AG09309 (cell line): ENCODE results near the gene CACNA1A.
"Not testable (repeated sequence)": the region's sequence is repeated elsewhere in the genome, so short reads cannot be mapped to it uniquely, and the experiment has no call there.

ENCODE experiments used
- DNase-seq: peaks from one replicate; pipeline ENCODE4 v3.0.0-alpha.2; 2010; ENCODE audit warnings: low read depth
- H3K4me3 ChIP-seq: 2 replicates; pipeline ENCODE4 v1.5.1; 2011; ENCODE audit warnings: mild to moderate bottlenecking, low read depth, low read length, moderate library complexity; ENCODE audit not compliant: control insufficient read depth
- TF ChIP-seq, protein P1 (sequence below): IDR thresholded peaks from 2 replicates; pipeline ENCODE4 v1.5.1; 2011; ENCODE audit warnings: mild to moderate bottlenecking, low read depth, low read length, inconsistent platforms; ENCODE audit not compliant: insufficient read depth, control insufficient read depth; ENCODE audit errors: missing control alignments

Gene CACNA1A

DNA sequence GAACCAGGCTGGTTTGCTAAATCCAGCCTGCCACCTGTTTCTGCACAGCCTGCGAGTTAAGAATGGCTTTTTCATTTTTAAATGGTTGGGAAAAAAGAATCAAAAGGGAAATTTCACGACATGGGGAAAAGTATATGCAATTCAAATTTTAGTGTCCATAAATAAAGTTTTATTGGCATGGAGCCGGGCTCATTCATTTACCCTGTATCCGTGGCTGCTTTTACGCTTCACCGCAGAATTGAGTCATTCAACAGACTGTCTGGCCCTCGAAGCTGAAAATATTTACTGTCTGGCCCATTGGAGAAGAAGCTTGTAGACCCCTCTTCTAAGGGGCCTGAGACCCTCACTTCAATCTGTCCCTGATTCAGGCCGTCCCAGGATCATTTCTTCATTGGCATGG lies 329.9 kb downstream of the CACNA1A start:
- TF ChIP-seq, protein P1, sequence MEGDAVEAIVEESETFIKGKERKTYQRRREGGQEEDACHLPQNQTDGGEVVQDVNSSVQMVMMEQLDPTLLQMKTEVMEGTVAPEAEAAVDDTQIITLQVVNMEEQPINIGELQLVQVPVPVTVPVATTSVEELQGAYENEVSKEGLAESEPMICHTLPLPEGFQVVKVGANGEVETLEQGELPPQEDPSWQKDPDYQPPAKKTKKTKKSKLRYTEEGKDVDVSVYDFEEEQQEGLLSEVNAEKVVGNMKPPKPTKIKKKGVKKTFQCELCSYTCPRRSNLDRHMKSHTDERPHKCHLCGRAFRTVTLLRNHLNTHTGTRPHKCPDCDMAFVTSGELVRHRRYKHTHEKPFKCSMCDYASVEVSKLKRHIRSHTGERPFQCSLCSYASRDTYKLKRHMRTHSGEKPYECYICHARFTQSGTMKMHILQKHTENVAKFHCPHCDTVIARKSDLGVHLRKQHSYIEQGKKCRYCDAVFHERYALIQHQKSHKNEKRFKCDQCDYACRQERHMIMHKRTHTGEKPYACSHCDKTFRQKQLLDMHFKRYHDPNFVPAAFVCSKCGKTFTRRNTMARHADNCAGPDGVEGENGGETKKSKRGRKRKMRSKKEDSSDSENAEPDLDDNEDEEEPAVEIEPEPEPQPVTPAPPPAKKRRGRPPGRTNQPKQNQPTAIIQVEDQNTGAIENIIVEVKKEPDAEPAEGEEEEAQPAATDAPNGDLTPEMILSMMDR = no peak
- DNase-seq = no peak
- H3K4me3 ChIP-seq = no peak overlapping the region

DNA sequence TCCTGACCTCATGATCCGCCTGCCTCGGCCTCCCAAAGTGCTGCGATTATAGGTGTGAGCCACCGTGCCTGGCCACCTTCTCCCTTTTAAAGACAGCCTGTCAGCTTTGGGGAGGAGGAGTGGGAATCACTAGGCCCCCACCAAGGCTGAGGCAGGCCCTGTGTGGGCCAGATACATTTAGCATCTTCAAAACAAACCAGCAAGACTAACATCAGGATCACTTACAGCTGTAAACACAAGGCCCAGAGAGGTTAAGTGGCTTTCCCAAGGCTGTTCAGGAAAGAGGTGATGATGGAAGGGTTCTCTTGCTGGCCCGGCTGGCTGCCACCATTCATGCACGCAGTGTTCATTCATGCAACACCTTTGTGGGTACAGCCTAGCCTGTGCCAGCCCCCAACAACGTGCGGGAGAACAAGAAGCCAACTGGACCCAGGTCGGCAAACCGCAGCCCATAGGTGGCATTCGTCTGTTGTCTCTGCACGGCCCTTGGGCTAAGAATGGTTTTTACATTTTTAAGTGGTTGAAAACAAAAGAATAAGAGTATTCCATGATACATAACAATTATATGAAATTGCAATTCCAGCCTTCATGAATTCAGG lies 333.0 kb downstream of the CACNA1A start:
- no peak for DNase-seq
- TF ChIP-seq, protein P1 = no peak

DNA sequence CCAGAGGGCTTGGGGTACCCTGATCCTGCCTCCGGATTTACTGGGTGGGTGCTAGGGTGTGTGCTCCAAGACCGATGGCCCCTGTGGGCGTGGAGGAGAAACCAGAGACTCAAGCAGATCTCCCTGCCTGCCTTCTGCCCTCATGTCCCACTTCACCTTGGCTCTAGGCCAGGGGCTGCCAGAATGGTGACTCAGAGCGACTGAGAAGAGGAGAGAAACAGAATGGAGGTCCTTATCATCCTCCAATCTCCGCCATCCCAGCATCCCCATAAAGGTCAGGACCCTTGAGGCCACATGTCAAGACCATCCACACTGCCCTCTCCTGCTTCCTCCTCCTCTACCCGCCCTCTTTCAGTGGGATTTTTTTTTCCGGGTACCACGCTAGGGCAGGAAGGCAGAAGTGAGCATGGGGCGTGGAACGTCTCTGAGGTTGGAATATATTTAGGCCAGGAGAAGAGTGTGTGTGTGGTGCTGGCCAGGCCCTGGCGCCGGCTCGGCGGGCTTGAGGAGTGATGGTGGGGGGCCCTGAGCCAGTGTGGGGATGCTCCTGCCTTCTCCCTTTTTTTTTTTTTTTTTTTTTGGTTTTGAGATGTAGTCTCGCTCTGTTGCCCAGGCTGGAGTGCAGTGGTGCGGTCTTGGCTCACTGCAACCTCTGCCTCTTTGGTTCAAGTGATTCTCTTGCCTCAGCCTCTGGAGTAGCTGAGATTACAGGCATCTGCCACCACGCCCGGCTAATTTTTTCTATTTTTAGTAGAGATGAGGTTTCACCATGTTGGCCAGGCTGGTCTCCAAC lies 333.7 kb downstream of the CACNA1A start:
- H3K4me3 ChIP-seq = no peak overlapping the region

More for the DNA sequence above, 333.0 kb downstream of the CACNA1A start:
- no peak overlapping the region for H3K4me3 ChIP-seq

DNA sequence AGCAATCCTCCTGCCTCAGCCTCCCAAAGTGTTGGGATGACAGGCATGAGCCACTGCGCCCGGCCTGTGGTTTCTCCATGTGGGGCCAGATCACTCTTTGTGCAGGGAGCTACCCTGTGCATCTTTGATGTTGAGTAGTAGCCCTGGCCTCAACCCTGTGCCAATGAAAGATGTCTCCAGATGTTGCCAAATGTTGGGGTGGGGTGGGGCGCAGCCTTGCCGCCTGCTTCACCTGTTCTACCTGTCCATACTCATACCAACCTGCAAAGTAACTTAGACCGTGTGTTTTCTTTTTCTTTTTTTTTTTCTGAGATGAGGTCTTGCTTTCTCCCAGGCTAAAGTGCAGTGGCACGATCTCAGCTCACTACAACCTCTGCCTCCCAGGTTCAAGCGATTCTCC lies 335.1 kb downstream of the CACNA1A start:
- TF ChIP-seq, protein P1 = no peak
- H3K4me3 ChIP-seq = no peak overlapping the region
- no peak for DNase-seq

More for the DNA sequence above, 333.7 kb downstream of the CACNA1A start:
- TF ChIP-seq, protein P1 = no peak
- DNase-seq = no peak

DNA sequence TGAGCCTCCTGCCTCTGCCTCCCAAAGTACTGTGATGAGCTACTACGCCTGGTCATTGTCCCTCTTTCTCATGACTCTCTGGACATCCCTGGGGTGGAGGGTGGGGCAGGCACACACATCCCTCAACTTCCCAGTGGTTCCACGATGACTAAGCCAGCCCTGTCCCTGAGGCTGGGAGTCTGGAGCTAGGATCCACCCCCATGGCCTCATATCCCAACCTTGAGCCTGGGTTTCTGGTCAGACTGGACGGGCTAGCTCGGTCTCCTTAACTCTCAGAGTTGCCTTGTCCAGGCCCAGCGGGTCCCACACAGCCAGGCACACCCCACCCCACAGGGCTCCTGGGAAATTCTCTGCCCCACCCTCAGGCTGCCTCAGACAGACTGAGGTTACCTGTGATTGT lies 336.5 kb downstream of the CACNA1A start:
- DNase-seq = no peak
- H3K4me3 ChIP-seq = no peak overlapping the region
- TF ChIP-seq, protein P1 = no peak

DNA sequence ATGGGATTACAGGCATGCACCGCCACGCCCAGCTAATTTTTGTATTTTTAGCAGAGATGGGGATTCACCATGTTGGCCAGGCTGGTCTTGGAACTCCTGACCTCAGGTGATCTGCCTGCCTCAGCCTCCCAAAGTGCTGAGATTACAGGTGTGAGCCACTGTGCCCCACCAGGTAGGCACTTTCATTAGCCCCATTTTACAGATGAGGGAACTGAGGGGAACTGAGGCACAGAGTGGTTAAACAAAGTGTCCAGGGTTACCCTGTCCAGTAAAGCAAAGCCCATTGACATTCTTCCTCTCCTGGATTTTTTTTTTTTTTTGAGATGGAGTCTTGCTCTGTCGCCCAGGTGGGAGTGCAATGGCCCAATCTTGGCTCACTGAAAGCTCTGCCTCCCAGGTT lies 340.1 kb downstream of the CACNA1A start:
- DNase-seq, H3K4me3 ChIP-seq: not testable (repeated sequence)

DNA sequence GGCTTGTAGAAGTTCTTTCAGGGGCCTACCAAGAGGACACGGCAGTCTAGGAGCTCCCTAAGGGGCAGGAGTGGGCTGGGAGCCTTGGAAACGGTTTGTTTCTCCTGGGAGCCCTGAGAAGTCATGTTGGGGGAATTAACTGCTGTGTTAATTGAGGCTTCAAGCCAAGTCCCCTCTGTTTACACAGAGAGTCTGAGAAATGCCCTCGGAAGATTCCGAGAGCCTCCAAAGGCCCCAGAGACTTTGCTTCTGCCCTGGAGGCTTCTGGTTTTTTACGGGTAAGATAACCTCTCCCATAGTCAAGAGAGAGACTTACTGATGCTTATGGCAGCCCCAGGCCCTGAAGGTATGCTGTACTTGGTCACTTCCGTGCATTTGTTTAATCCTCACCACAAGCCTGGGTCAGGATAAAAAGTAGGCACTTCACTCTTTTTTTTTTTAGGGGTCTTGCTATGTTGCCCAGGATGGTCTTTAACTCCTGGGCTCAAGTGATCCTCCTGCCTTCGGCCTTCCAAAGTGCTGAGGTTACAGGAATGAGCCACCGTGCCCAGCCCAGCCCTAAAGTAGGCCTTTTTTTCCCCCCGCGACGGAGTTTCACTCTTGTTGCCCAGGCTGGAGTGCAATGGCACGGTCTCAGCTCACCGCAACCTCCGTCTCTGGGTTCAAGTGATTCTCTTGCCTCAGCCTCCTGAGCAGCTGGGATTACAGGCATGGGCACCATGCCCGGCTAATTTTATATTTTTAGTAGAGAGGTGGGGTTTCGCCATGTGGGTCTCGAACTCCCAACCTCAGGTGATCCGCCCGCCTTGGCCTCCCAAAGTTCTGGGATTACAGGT lies 340.9 kb downstream of the CACNA1A start:
- TF ChIP-seq, protein P1 = no peak
- no peak for DNase-seq
- H3K4me3 ChIP-seq = no peak overlapping the region
